WTC11 (cell line): Measurements from ENCODE around the gene RAI14.

Experiments
- CTCF ChIP-seq: fragments of 200-600 bp; IDR thresholded peaks from 2 replicates; pipeline ENCODE4 v1.8.0; 2022; ENCODE audit warnings: antibody characterized with exemption
- ELF4 ChIP-seq: sonication (generic); formaldehyde crosslinking; IDR thresholded peaks from 2 replicates; pipeline ENCODE4 v1.8.1; 2022; ENCODE audit warnings: low read depth, mild to moderate bottlenecking, moderate library complexity, missing genetic modification reagents
- TEAD4 ChIP-seq: sonication (generic); formaldehyde crosslinking; IDR thresholded peaks from 2 replicates; pipeline ENCODE4 v1.8.0; 2022; ENCODE audit warnings: mild to moderate bottlenecking, missing genetic modification reagents
- TF ChIP-seq, protein P1 (sequence below): sonication (generic); formaldehyde crosslinking; IDR thresholded peaks from 2 replicates; pipeline ENCODE4 v1.8.1; 2023; ENCODE audit warnings: mild to moderate bottlenecking, missing genetic modification reagents, moderate library complexity
- TF ChIP-seq, protein P2 (sequence below): sonication (generic); formaldehyde crosslinking; conservative IDR thresholded peaks from 2 replicates; pipeline ENCODE4 v1.8.1; 2022; ENCODE audit warnings: mild to moderate bottlenecking, missing genetic modification reagents

- TF ChIP-seq CTCF: no peak
- TF ChIP-seq ELF4: no peak
- TF ChIP-seq, protein P1, sequence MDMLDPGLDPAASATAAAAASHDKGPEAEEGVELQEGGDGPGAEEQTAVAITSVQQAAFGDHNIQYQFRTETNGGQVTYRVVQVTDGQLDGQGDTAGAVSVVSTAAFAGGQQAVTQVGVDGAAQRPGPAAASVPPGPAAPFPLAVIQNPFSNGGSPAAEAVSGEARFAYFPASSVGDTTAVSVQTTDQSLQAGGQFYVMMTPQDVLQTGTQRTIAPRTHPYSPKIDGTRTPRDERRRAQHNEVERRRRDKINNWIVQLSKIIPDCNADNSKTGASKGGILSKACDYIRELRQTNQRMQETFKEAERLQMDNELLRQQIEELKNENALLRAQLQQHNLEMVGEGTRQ (CRISPR knock-in tag): no peak
- TF ChIP-seq, protein P2, sequence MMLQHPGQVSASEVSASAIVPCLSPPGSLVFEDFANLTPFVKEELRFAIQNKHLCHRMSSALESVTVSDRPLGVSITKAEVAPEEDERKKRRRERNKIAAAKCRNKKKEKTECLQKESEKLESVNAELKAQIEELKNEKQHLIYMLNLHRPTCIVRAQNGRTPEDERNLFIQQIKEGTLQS: no peak
- TF ChIP-seq TEAD4 (CRISPR knock-in tag): no peak
These were observed 43.3 kb downstream of the RAI14 start for GRCh38 chr5:34699155-34700077.
